IMR-90 (cell line): Measurements from ENCODE around the gene EPHB1. TPM values are rescaled to one million over a fixed set of nuclear protein-coding genes. Genes with fewer than 3 reads are reported as not detected.

Source experiments
- ATAC-seq: fragments of 200-7000 bp; cut with Tn5 transposase; 2 replicates; pipeline ENCODE4 v1.9.1; 2020; ENCODE audit warnings: low read depth, mild to moderate bottlenecking, moderate library complexity
- BruUV-seq: library from RNA; stranded (reverse); fragments of 400-500 nt; replicated peaks from 2 replicates; lab custom pipeline; 2021; lab: Mats Ljungman, UMichigan
- CTCF ChIA-PET: fragments of 300-600 bp; formaldehyde crosslinking; extraction: SDS; loops from one replicate; lab custom pipeline; 2021; ENCODE audit warnings: antibody characterized with exemption; lab: Yijun Ruan, JAX
- POLR2A ChIA-PET: fragments of 300-600 bp; sonication (Branson Sonifier 250); formaldehyde crosslinking; loops from one replicate; lab custom pipeline; 2022; ENCODE audit warnings: antibody characterized with exemption; ENCODE audit not compliant: unreplicated experiment; lab: Charles Lee
- DNase-seq: peaks from one replicate; pipeline ENCODE4 v3.0.0; 2013
- H2AFZ ChIP-seq: replicated peaks from 2 replicates; pipeline ENCODE3; 2013; ENCODE audit warnings: low read length, mild to moderate bottlenecking; ENCODE audit not compliant: poor library complexity
- H2AK5ac ChIP-seq: 2 replicates; pipeline ENCODE4 v1.6.1; 2013; ENCODE audit warnings: low read depth, low read length, inconsistent platforms
- H2AK9ac ChIP-seq: replicated peaks from 2 replicates; pipeline ENCODE3; 2013; ENCODE audit warnings: mild to moderate bottlenecking, low read depth, low read length, moderate library complexity; ENCODE audit not compliant: poor library complexity
- H2BK120ac ChIP-seq: 2 replicates; pipeline ENCODE4 v1.6.1; 2013; ENCODE audit warnings: low read depth, low read length, inconsistent platforms
- H2BK15ac ChIP-seq: 3 replicates; pipeline ENCODE4 v1.6.1; 2013; ENCODE audit warnings: low read depth, low read length, inconsistent platforms
- H2BK20ac ChIP-seq: 2 replicates; pipeline ENCODE4 v1.6.1; 2013; ENCODE audit warnings: low read depth, mild to moderate bottlenecking, inconsistent platforms, low read length, moderate library complexity
- H2BK5ac ChIP-seq: 2 replicates; pipeline ENCODE4 v1.6.1; 2013; ENCODE audit warnings: mild to moderate bottlenecking, low read depth, low read length, inconsistent platforms; ENCODE audit not compliant: poor library complexity, severe bottlenecking
- H3K14ac ChIP-seq: replicated peaks from 2 replicates; pipeline ENCODE4 v1.6.1; 2013; ENCODE audit warnings: low read depth, low read length, inconsistent platforms
- H3K18ac ChIP-seq: 2 replicates; pipeline ENCODE4 v1.6.1; 2013; ENCODE audit warnings: low read depth, low read length, control low read depth
- H3K23ac ChIP-seq: 2 replicates; pipeline ENCODE4 v1.6.1; 2013; ENCODE audit warnings: low read depth, low read length, inconsistent platforms
- H3K27ac ChIP-seq: 2 replicates; pipeline ENCODE4 v1.5.1; 2013; ENCODE audit warnings: mild to moderate bottlenecking, control low read depth, low read length; ENCODE audit not compliant: insufficient read depth
- H3K27me3 ChIP-seq: 2 replicates; pipeline ENCODE4 v1.6.1; 2013; ENCODE audit warnings: low read length; ENCODE audit not compliant: control insufficient read depth, insufficient read depth
- H3K36me3 ChIP-seq: 2 replicates; pipeline ENCODE4 v1.6.1; 2013; ENCODE audit warnings: low read length, mixed read lengths; ENCODE audit not compliant: control insufficient read depth, insufficient read depth
- H3K4ac ChIP-seq: 2 replicates; pipeline ENCODE4 v1.6.1; 2013; ENCODE audit warnings: low read depth, low read length, inconsistent platforms
- H3K4me1 ChIP-seq: 2 replicates; pipeline ENCODE4 v1.6.1; 2013; ENCODE audit warnings: low read length, mixed read lengths; ENCODE audit not compliant: control insufficient read depth, insufficient read depth
- H3K4me2 ChIP-seq: 2 replicates; pipeline ENCODE4 v1.6.1; 2013; ENCODE audit warnings: low read depth, mild to moderate bottlenecking, control low read depth, low read length, moderate library complexity
- H3K4me3 ChIP-seq: 2 replicates; pipeline ENCODE4 v1.5.1; 2013; ENCODE audit warnings: low read depth, mild to moderate bottlenecking, control low read depth, low read length, moderate library complexity; ENCODE audit not compliant: insufficient read depth
- H3K56ac ChIP-seq: 2 replicates; pipeline ENCODE4 v1.6.1; 2013; ENCODE audit warnings: low read length, inconsistent platforms; ENCODE audit not compliant: insufficient read depth; ENCODE audit errors: extremely low read depth
- H3K79me1 ChIP-seq, 2 experiments: 2 replicates each; pipeline ENCODE4 v1.6.1; 2013; ENCODE audit warnings: low read length in 2 of 2, inconsistent platforms in 1 of 2, low read depth in 1 of 2
- H3K9ac ChIP-seq: 2 replicates; pipeline ENCODE4 v1.6.1; 2013; ENCODE audit warnings: low read depth, low read length, control low read depth
- H3K9me1 ChIP-seq: 2 replicates; pipeline ENCODE4 v1.6.1; 2013; ENCODE audit warnings: low read length, inconsistent platforms; ENCODE audit not compliant: insufficient read depth
- H3K9me3 ChIP-seq: 2 replicates; pipeline ENCODE4 v1.6.1; 2013; ENCODE audit warnings: low read length; ENCODE audit not compliant: control insufficient read depth, insufficient read depth
- H4K20me1 ChIP-seq: 2 replicates; pipeline ENCODE4 v1.6.1; 2013; ENCODE audit warnings: low read length, inconsistent platforms; ENCODE audit not compliant: insufficient read depth
- H4K5ac ChIP-seq: 2 replicates; pipeline ENCODE4 v1.6.1; 2013; ENCODE audit warnings: mild to moderate bottlenecking, low read depth, low read length, control low read depth
- H4K8ac ChIP-seq, 2 experiments: 2 replicates each; pipeline ENCODE4 v1.6.1; 2013; ENCODE audit warnings: low read depth in 2 of 2, low read length in 2 of 2, control low read depth in 1 of 2, inconsistent platforms in 1 of 2
- H4K91ac ChIP-seq: 2 replicates; pipeline ENCODE4 v1.6.1; 2013; ENCODE audit warnings: low read depth, low read length, inconsistent platforms; ENCODE audit not compliant: insufficient read depth
- BHLHE40 ChIP-seq: fragments of 150-350 bp; IDR thresholded peaks from 2 replicates; pipeline ENCODE4 v1.6.1; 2016; ENCODE audit warnings: mild to moderate bottlenecking, low read depth, low read length
- MAFK ChIP-seq: IDR thresholded peaks from 2 replicates; pipeline ENCODE4 v1.6.1; 2012; ENCODE audit warnings: low read depth, low read length, improper control_type of control experiment
- WGBS, 2 experiments: methylation state at CpG; one replicate each; pipeline versions ENCODE4 v1.1.5 to v1.1.7; 2013; ENCODE audit warnings: missing lambda C conversion rate in 2 of 2; ENCODE audit not compliant: insufficient read length in 1 of 2; ENCODE audit errors: extremely low coverage in 2 of 2; 5-methylcytosine and 5-hydroxymethylcytosine counted together
- dilution Hi-C: fragments of 300-500 bp; cut with HindIII; formaldehyde crosslinking; loops from one replicate; pipeline ENCODE4 v1.14.3; 2018; ENCODE audit warnings: low sequenced_read_pairs; ENCODE audit not compliant: unreplicated experiment
- in situ Hi-C: fragments of 300-500 bp; cut with MboI; formaldehyde crosslinking; loops from 3 replicates; pipeline ENCODE4 v1.14.3; 2019; ENCODE audit warnings: low sequenced_read_pairs, inconsistent platforms, mixed read lengths
- intact Hi-C: fragments of 100-400 bp; cut with micrococcal nuclease; formaldehyde crosslinking; loops from 2 replicates; pipeline ENCODE4 v1.10.0; 2022
- polyA plus RNA-seq, 3 experiments: library from polyadenylated mRNA; depleted of rRNA; stranded (reverse); fragments of >200 nt; gene quantifications; 2 replicates each; pipeline ENCODE4 v1.2.3, GENCODE V29; 2012; ENCODE audit warnings: low replicate concordance in 1 of 3
- total RNA-seq: library from RNA; depleted of rRNA; stranded (reverse); fragments of >200 nt; gene quantifications from 2 replicates; pipeline ENCODE4 v1.2.3, GENCODE V29; 2012

EPHB1 gene
- total and polyA plus RNA-seq, 2 of the 4 experiments (the other 2 are of a cell fraction): 0.17 to 0.36 TPM

DNA sequence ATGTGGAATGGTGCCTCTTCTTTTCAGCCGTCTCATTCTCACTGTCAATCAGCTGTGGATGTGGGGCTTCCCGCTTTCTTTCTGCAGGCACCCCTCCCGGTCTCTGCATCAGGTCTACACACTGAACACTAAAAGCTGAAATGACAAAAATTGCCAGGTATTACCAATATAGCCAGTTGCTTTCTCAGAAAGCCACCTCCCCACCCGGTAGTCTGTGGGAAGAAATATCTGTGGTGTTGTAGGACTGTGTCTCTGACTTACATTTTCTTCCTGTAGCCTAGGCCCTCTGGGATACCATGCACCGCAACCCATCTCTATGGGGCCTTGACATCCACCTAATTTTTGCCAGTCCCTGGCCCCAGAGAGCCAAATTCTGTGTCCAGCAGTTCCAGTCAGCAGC lies 19.2 kb upstream of the EPHB1 start:
- Histone ChIP-seq H3K9me3 (no peaks in the 10 kb centered on the region), H3K27me3 (no peaks in the 10 kb centered on the region; the same call in 1 of the 2 replicates), H3K4me3 (no peak overlapping the region), H3K18ac (no peak overlapping the region), H2BK5ac (no peak overlapping the region), H3K27ac (no peak overlapping the region), H2AFZ (no peak overlapping the region), H2BK120ac (no peak overlapping the region), H3K4ac (no peak overlapping the region), H3K23ac (no peak overlapping the region), H2BK15ac (no peak overlapping the region), H4K5ac (no peak overlapping the region), H3K79me1 (no peaks in the 10 kb centered on the region), H3K4me2 (no peak overlapping the region), H3K14ac (no peak overlapping the region), H3K36me3 (no peaks in the 10 kb centered on the region), H2AK9ac (no peak overlapping the region), H2AK5ac (no peak overlapping the region), H3K9me1 (no peaks in the 10 kb centered on the region), H3K4me1 (no peaks in the 10 kb centered on the region), H2BK20ac (no peak overlapping the region), H3K9ac (no peak overlapping the region), H3K56ac (no peak overlapping the region), H4K20me1 (no peaks in the 10 kb centered on the region), H4K8ac (no peak overlapping the region), H4K91ac (no peak overlapping the region)
- ATAC-seq (no peak), DNase-seq (no peak)
- dilution Hi-C loops (no loop called here), intact Hi-C loops (no loop called here), in situ Hi-C loops (loop anchor here (25.0 kb wide), 1 partner anchor 1261 kb away; no protein-coding TSS in a partner anchor)
- 80% methylated on average over 1 of the region's 5 CpGs; no CpG with 5 or more reads in 1 of the 2 experiments for WGBS, 2 experiments
- CTCF ChIA-PET: no interaction called here
- POLR2A ChIA-PET: no interaction called here
- no peak for TF ChIP-seq MAFK
- no peak for TF ChIP-seq BHLHE40
- BruUV-seq: no TSS peak
